Activated CD4-positive, alpha-beta T cell treated with anti-CD3 and anti-CD28 coated beads, Interleukin-2, amount 10 ng/mL, durations not matched to agents 7 days and 5 days (primary cell): ENCODE results near the gene FAM107A. TPM values are rescaled to one million over a fixed set of nuclear protein-coding genes. Genes with fewer than 3 reads are reported as not detected.

ENCODE experiments used
- CTCF ChIA-PET: fragments of 350-600 bp; sonication (Branson Sonifier 250); formaldehyde crosslinking; loops from one replicate; lab custom pipeline; 2021; ENCODE audit warnings: antibody characterized with exemption; lab: Charles Lee
- POLR2A ChIA-PET: fragments of 350-600 bp; sonication (Branson Sonifier 250); formaldehyde crosslinking; loops from one replicate; lab custom pipeline; 2021; ENCODE audit warnings: antibody characterized with exemption; lab: Charles Lee
- DNase-seq: peaks from one replicate; pipeline ENCODE4 v3.0.0-alpha.2; 2020
- H3K27ac Mint-ChIP-seq: one replicate; pipeline ENCODE4 v1.8.0; 2021; ENCODE audit warnings: mild to moderate bottlenecking, moderate library complexity, mixed read lengths
- H3K27me3 Mint-ChIP-seq: one replicate; pipeline ENCODE4 v1.8.0; 2021; ENCODE audit warnings: mixed read lengths
- H3K36me3 Mint-ChIP-seq: one replicate; pipeline ENCODE4 v1.8.0; 2021; ENCODE audit warnings: low read depth, mixed read lengths
- H3K4me1 Mint-ChIP-seq: one replicate; pipeline ENCODE4 v1.8.0; 2021; ENCODE audit warnings: mixed read lengths
- H3K4me3 Mint-ChIP-seq: one replicate; pipeline ENCODE4 v1.8.0; 2021; ENCODE audit warnings: mild to moderate bottlenecking, moderate library complexity, mixed read lengths
- H3K9me3 Mint-ChIP-seq: one replicate; pipeline ENCODE4 v1.8.0; 2021; ENCODE audit warnings: mixed read lengths
- total RNA-seq, 2 experiments: library from RNA; stranded (reverse); gene quantifications; one replicate each; pipeline ENCODE4 v1.2.3, GENCODE V29; 2021

FAM107A gene
- total RNA-seq, 2 experiments from 2014 or later: not detected

DNA sequence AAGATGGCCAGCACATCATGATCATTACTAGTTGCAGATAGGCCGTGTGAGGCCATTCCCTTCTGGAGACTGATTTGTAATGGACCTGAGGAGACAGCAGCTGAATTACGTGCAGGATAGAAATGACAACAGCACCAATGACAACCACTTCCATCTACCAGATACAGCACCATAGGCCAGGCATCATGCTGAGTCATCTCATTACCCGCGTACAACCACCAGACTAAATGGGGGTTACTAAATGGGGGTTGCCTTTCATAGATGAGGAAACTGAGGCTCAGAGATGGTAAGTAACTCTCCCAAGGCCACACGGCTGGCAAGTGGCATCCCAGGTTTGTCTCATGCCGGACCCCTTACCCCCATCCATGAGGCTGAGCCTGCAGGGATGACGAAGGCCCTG, 32.8 kb upstream of the FAM107A start:
- H3K4me1 Mint-ChIP-seq: peaks cover 23% of the 10 kb centered on the region
- no peaks in the 10 kb centered on the region for H3K36me3 Mint-ChIP-seq
- no peak for DNase-seq
- H3K27ac Mint-ChIP-seq: no peak overlapping the region
- no peak overlapping the region for H3K4me3 Mint-ChIP-seq
- peaks cover 15% of the 10 kb centered on the region for H3K27me3 Mint-ChIP-seq
- H3K9me3 Mint-ChIP-seq: no peaks in the 10 kb centered on the region
- POLR2A ChIA-PET: no interaction called here
- CTCF ChIA-PET: no interaction called here

DNA sequence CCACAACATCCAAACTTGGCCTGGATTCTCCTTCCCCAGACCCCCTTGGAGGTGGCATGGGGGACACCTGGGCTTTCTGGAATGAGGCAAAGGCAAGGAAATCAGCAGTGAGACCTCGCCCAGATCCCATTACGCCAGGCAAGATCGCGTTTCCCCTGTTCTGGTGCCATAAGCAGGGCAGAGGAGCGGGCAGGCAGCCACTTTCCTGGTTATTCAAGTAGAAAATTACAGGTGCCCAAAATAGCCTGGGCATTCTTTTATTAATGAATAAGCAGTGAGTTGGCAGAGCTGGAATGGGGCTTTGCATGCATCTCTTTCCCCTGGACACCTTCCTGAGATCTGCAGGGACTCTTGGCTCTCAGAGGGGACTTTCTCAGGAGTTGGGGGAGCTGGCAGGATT, 31.5 kb upstream of the FAM107A start:
- Mint-ChIP-seq H3K4me1 (peaks cover 23% of the 10 kb centered on the region), H3K27me3 (peaks cover 20% of the 10 kb centered on the region), H3K4me3 (no peak overlapping the region), H3K27ac (no peak overlapping the region), H3K36me3 (no peaks in the 10 kb centered on the region), H3K9me3 (no peaks in the 10 kb centered on the region)
- no peak for DNase-seq
- ChIA-PET CTCF (interaction anchor here (1.1 kb wide), 1 partner anchor 40 kb away, joined by 3 read pairs; no protein-coding TSS in a partner anchor), POLR2A (interaction anchor here (0.6 kb wide), 1 partner anchor 10 kb away, joined by 7 read pairs; no protein-coding TSS in a partner anchor)

DNA sequence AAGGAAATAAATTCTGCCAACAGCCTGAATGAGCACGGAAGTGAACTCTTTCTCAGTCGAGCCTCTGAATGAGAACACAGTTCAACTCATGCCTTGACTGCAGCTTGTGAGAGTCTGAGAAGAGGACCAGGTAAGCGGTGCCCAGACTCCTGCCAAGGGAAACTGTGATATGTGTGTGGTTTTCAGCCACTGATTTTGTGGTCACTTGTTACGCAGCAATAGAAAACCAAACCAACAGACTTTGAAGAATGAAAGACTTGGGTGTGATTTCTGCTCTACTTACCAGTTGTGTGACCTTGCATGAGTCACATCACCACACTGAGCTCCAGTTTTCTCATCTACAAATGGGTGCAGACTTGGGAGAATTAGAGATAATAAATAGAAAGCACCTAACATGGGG, 30.6 kb upstream of the FAM107A start:
- CTCF ChIA-PET: interaction anchor here (1.1 kb wide), 2 partner anchors 19 to 39 kb away, joined by 3 read pairs; no protein-coding TSS in a partner anchor
- peaks cover 25% of the 10 kb centered on the region for H3K27me3 Mint-ChIP-seq
- no peaks in the 10 kb centered on the region for H3K9me3 Mint-ChIP-seq
- POLR2A ChIA-PET: interaction anchor here (1.0 kb wide), 1 partner anchor 26 kb away, joined by 3 read pairs; no protein-coding TSS in a partner anchor
- H3K4me1 Mint-ChIP-seq: peaks cover 23% of the 10 kb centered on the region
- H3K4me3 Mint-ChIP-seq: no peak overlapping the region
- no peaks in the 10 kb centered on the region for H3K36me3 Mint-ChIP-seq
- DNase-seq: peak; percentile 10
- no peak overlapping the region for H3K27ac Mint-ChIP-seq

DNA sequence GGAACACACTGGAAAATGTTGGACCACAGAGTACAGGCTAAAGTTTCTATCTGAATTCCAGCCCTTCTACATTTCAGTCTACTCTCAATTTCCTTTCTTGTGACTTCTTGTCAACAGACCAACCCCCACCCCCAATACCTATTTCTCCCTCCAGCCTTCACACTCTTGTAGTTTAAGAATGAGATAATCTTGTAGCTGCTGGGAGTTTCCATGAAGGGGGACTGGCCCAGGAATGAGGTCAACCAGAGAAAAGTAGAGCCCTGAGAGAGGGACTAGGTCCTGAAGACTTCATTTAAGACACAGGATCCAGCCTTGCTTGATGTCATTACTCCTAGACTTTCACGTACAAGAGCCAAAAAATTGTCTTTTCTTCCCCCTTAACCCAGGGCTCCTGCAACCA, 29.5 kb upstream of the FAM107A start:
- no peak overlapping the region for H3K4me3 Mint-ChIP-seq
- H3K9me3 Mint-ChIP-seq: no peaks in the 10 kb centered on the region
- H3K4me1 Mint-ChIP-seq: peaks cover 20% of the 10 kb centered on the region
- ChIA-PET CTCF (interaction anchor here (1.1 to 1.4 kb wide), 2 partner anchors 9 to 20 kb away, joined by 3 to 4 read pairs; no protein-coding TSS in a partner anchor), POLR2A (no interaction called here)
- H3K36me3 Mint-ChIP-seq: no peaks in the 10 kb centered on the region
- DNase-seq: no peak
- H3K27me3 Mint-ChIP-seq: peaks cover 27% of the 10 kb centered on the region
- H3K27ac Mint-ChIP-seq: no peak overlapping the region

DNA sequence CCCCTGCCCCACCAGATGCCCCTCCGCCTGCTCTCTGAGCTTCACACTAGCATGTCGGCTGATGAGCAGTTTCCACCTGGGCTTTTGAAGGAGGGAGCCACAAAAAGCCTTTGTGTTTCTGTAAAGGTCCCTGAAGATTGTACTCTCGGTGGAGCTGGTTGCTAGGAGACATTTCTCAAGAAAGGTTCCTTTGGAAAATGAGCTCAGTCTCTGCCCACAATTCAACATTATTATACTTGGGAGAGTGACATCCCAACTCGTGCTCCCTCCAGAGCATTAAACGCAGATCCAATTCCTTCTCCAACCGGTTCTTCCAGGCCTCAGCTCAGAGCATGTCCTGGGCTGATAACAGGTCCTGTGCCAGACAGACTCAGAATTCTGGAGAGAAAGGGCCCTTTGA, 26.8 kb upstream of the FAM107A start:
- no peaks in the 10 kb centered on the region for H3K9me3 Mint-ChIP-seq
- no peak for DNase-seq
- no peak overlapping the region for H3K27ac Mint-ChIP-seq
- CTCF ChIA-PET: no interaction called here
- H3K36me3 Mint-ChIP-seq: no peaks in the 10 kb centered on the region
- peaks cover 31% of the 10 kb centered on the region for H3K27me3 Mint-ChIP-seq
- no peak overlapping the region for H3K4me3 Mint-ChIP-seq
- POLR2A ChIA-PET: no interaction called here
- peaks cover 12% of the 10 kb centered on the region for H3K4me1 Mint-ChIP-seq

DNA sequence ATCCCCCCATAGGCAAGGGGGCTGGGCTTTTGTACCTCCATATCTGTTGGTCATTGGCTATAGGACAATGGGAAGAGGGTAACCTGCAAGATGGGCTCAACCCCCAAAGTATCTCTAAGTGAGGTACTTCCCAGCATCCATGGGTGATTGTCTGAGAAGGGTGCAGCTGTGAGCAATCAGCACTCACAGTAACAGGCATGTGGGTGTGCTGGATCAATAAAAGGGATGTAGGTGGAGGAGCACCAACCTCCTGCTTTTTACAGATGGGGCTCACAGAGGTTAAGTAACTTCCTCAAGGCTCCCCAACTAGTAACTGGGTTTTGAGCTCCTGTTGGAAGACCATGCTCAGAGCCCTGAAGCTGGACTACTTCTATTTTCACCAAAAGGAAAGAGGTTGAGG, 26.4 kb upstream of the FAM107A start:
- Mint-ChIP-seq H3K36me3 (no peaks in the 10 kb centered on the region), H3K4me1 (peaks cover 12% of the 10 kb centered on the region), H3K27ac (no peak overlapping the region), H3K27me3 (peaks cover 31% of the 10 kb centered on the region), H3K9me3 (no peaks in the 10 kb centered on the region), H3K4me3 (no peak overlapping the region)
- CTCF ChIA-PET: no interaction called here
- DNase-seq: no peak
- POLR2A ChIA-PET: no interaction called here

DNA sequence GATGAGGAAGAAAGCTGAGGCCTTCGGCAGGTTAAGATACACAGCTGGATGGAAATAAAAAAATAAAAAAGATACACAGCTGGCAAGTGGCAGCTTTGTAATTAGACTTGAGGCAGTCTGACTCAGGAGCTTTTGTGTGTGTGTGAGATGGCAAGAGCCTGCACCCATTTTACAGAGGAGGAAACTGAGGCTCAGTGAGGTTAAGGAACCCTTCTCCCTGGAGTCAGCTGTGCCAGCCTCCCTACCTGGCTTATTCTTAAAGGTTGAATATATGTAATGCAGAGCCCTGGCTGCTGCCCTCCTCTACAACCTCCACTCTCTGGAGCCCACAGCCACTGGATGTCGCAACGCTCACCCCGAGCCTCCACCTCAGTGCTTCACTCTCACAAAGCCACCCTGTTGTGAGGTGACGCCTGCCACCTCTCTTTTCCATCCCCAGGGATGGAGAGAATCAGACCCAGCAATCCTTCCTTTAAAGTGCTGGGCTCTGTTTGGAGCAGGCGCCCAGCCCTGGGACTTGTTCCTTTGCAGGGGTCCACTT, 20.6 kb upstream of the FAM107A start:
- CTCF ChIA-PET: interaction anchor here (1.0 to 2.1 kb wide), 2 partner anchors 13 to 32 kb away, joined by 3 to 6 read pairs; no protein-coding TSS in a partner anchor
- H3K27me3 Mint-ChIP-seq: peaks cover 10% of the 10 kb centered on the region
- POLR2A ChIA-PET: interaction anchor here (0.6 kb wide), 1 partner anchor 11 kb away, joined by 7 read pairs; no protein-coding TSS in a partner anchor
- no peak for DNase-seq
- H3K27ac Mint-ChIP-seq: no peak overlapping the region
- H3K9me3 Mint-ChIP-seq: no peaks in the 10 kb centered on the region
- H3K4me3 Mint-ChIP-seq: no peak overlapping the region
- H3K36me3 Mint-ChIP-seq: no peaks in the 10 kb centered on the region
- H3K4me1 Mint-ChIP-seq: no peaks in the 10 kb centered on the region

DNA sequence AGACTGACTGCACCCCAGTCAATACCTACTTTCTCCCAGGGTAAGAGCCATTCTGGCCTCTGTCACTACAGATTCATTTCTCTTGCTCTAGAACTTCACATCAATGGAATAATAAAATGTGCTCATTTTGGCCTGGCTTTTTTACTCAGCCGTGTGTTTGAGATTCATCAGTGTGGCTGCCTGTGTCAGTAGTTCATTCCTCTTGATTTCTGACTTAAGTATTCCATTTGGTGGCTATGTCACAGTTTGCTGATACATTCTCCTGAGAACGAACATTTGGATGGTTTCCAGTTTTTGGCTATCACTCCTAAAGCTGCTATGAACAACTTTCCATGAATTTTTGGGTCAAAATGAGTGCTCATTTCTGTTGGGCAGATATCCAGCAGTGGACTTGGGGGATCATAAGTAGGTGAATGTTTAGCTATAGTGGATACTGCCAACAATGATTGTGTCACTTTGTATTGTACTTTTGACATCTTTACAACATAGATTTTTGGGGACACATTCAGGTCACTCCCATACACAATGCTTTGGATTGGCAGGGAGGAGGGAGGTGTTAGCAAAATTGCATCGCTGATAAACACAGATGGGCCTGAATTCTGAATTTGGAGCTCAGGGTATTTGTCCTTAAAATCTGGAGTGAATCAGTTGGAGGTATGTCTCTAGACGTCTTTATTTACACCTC, 19.8 kb upstream of the FAM107A start:
- H3K27ac Mint-ChIP-seq: no peak overlapping the region

DNA sequence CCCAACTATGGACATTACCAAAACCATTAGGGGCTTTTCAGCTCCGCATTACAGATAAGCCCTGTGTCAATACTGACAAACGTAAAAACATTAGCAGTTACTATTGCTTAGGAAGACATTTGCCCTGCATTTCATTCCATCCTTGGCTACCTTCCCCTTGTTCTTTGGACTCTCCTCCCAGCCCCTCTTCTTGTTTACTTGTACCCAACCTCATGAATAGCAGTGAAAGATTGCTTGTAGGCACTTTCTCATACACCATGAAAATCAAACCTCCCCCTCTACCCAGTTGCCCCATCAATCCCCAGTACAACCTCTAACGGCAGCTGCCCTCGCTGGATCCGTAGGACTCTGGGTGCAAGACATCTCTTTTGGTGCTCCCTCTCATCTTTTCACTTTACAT, 16.9 kb upstream of the FAM107A start:
- ChIA-PET CTCF (no interaction called here), POLR2A (no interaction called here)
- H3K36me3 Mint-ChIP-seq: no peaks in the 10 kb centered on the region
- H3K4me1 Mint-ChIP-seq: no peaks in the 10 kb centered on the region
- no peak overlapping the region for H3K27ac Mint-ChIP-seq
- peaks cover 5% of the 10 kb centered on the region for H3K27me3 Mint-ChIP-seq
- H3K9me3 Mint-ChIP-seq: no peaks in the 10 kb centered on the region
- no peak for DNase-seq
- no peak overlapping the region for H3K4me3 Mint-ChIP-seq

More for the DNA sequence above, 19.8 kb upstream of the FAM107A start:
- Mint-ChIP-seq H3K4me3 (no peak overlapping the region), H3K4me1 (no peaks in the 10 kb centered on the region), H3K36me3 (no peaks in the 10 kb centered on the region), H3K27me3 (peaks cover 6% of the 10 kb centered on the region), H3K9me3 (no peaks in the 10 kb centered on the region)
- ChIA-PET POLR2A (no interaction called here), CTCF (interaction anchor here (1.0 to 2.1 kb wide), 2 partner anchors 12 to 33 kb away, joined by 3 to 6 read pairs; no protein-coding TSS in a partner anchor)
- DNase-seq: no peak

DNA sequence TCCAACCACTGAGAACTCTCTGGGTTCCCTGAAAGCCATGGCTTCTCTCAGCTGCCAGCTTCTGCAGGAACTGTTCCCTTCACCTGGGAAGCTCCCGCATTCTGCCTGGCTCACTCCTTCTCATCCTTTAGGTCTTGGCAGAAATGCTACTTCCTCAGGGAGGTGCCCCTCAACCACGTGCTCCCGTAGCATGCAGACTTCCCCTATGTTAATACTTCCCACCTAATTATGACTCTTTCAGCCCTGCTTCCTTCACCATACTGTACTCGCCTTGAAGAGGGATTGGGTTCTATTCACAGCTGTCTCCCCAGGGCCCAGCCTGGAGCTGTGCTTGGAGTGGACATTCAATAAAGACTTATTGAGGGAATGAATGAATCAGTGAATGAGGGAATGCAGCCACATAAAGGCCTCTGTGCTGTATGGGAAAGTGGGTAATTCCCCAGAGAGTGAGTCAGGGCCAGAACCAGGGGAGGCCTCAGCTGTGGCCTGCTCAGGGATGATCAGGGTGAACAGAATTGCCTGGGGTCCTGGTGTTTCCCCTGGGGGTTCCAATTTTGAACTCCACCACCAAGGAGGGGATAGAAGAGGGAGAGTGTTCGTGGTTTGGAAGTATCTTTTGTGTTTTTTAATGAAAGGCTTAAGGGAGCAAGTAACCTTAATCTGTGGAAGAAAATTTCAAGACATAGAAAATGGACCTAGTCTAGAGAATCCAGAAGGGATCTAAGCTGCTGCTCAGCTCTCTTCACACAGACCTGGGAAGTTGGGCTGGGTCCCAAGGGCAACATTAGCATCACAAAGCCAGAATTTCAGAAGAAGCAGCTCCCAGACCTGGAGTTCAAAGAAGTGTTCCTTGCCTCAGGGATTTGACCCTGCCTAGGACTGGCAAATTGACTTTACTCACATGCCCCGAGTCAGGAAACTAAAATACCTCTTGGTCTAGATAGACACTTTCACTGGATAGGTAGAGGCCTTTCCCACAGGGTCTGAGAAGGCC, 14.6 kb upstream of the FAM107A start:
- Mint-ChIP-seq H3K36me3 (no peaks in the 10 kb centered on the region), H3K9me3 (no peaks in the 10 kb centered on the region), H3K27me3 (peaks cover 18% of the 10 kb centered on the region), H3K4me3 (no peak overlapping the region), H3K4me1 (no peaks in the 10 kb centered on the region), H3K27ac (no peak overlapping the region)
- no peak for DNase-seq
- POLR2A ChIA-PET: no interaction called here
- CTCF ChIA-PET: no interaction called here

DNA sequence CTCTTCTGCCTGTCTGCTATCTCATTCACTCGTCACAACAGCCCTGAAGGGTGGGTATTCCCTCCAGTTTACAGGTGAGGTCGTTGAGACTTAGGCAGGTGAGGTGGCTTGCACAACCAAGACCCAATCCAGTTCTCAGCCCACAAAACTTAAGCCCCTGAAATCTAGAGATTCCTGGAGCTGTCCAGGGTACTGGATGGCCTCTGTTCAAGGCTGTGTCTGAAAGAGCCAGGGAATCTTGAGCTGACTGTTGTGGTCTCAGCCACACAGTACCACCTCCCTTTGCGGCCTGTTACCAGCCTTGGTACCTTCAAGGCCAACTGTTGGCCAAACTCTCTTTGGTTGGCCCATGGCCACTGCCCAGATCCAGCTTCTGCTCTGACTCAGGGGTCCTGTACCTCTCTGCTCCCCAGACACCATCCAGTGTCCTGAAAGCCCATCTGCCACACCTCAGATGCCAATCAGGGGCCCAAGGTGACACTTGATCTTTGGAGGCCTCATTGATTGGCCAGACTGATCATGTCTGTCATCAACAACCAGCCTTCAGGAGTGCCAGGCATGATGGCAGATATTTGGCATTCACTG, 10.9 kb upstream of the FAM107A start:
- ChIA-PET POLR2A (no interaction called here), CTCF (interaction anchor here (0.9 to 1.2 kb wide), 2 partner anchors 19 to 29 kb away, joined by 3 read pairs; no protein-coding TSS in a partner anchor)
- no peak overlapping the region for H3K4me3 Mint-ChIP-seq
- peaks cover 5% of the 10 kb centered on the region for H3K36me3 Mint-ChIP-seq
- no peaks in the 10 kb centered on the region for H3K9me3 Mint-ChIP-seq
- peaks cover 12% of the 10 kb centered on the region for H3K4me1 Mint-ChIP-seq
- DNase-seq: peak; percentile 16
- peaks cover 45% of the 10 kb centered on the region for H3K27me3 Mint-ChIP-seq
- no peak overlapping the region for H3K27ac Mint-ChIP-seq

DNA sequence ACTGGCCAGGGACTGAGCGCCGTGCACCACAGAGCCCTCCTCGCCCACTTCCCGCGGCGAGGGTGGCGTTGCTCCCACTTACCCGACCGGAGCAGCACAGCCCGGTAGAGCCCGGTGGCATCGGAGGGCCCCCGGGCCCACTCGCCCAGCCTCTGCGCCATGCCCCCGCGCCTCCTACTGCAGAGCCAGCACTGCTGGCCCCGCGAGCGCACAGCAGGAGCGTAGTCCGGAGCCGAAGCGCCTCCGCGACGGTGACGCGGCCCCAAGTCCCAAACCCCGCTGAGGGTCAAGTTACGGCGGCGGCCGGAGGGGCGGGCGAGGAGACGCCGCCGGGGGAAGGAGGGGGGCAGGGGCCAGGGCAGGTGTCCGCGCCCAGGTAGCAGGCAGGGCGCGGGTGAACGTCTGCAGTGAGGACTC, 9.6 kb upstream of the FAM107A start:
- Mint-ChIP-seq H3K9me3 (no peaks in the 10 kb centered on the region), H3K27ac (no peak overlapping the region), H3K4me1 (peaks cover 12% of the 10 kb centered on the region), H3K36me3 (peaks cover 5% of the 10 kb centered on the region), H3K27me3 (peaks cover 48% of the 10 kb centered on the region), H3K4me3 (no peak overlapping the region)
- ChIA-PET CTCF (no interaction called here), POLR2A (no interaction called here)
- no peak for DNase-seq
